NCI-H187 treated with DMSO at 0.1 percent for 48 hours (cell line): Measurements from ENCODE around the gene SMAP2.

ENCODE experiments used
- DNase-seq: peaks from one replicate; lab custom pipeline; 2025; lab: John Stamatoyannopoulos, UW

The SMAP2 gene

GRCh38 chr1:40421431-40422384 lies 48.2 kb downstream of the SMAP2 start:
- no peak for DNase-seq

- no peak for DNase-seq
These were observed 49.2 kb downstream of the SMAP2 start for GRCh38 chr1:40422630-40423263.

- no peak for DNase-seq
These were observed 49.7 kb downstream of the SMAP2 start for GRCh38 chr1:40423264-40423642.

GRCh38 chr1:40423951-40424618 lies 50.6 kb downstream of the SMAP2 start:
- DNase-seq = no peak

- DNase-seq = no peak
These were observed 51.7 kb downstream of the SMAP2 start for GRCh38 chr1:40425198-40425597.

GRCh38 chr1:40431385-40431784 lies 57.9 kb downstream of the SMAP2 start:
- no peak for DNase-seq

- no peak for DNase-seq
These were observed 59.3 kb downstream of the SMAP2 start for GRCh38 chr1:40432644-40433390.

- no peak for DNase-seq
These were observed 61.9 kb downstream of the SMAP2 start for GRCh38 chr1:40435471-40435870.

GRCh38 chr1:40435876-40436275 lies 62.3 kb downstream of the SMAP2 start:
- no peak for DNase-seq

GRCh38 chr1:40438391-40439015 lies 65.0 kb downstream of the SMAP2 start:
- DNase-seq = no peak

GRCh38 chr1:40439247-40439646 lies 65.7 kb downstream of the SMAP2 start:
- DNase-seq = no peak

- DNase-seq = peak; percentile 52
These were observed 76.4 kb downstream of the SMAP2 start, which contains the start of gene ZFP69B for GRCh38 chr1:40449684-40450494. Gene ZFP69B (plus strand): TSS chr1:40450476. CDS start chr1:40450962, 486 bp downstream.

- DNase-seq = no peak
These were observed 77.1 kb downstream of the SMAP2 start for GRCh38 chr1:40450495-40451237.

GRCh38 chr1:40451238-40451585 lies 77.7 kb downstream of the SMAP2 start:
- DNase-seq = no peak

- DNase-seq = no peak
These were observed 81.3 kb downstream of the SMAP2 start for GRCh38 chr1:40454873-40455272.

- no peak for DNase-seq
These were observed 89.5 kb downstream of the SMAP2 start for GRCh38 chr1:40462956-40463590.

- no peak for DNase-seq
These were observed 95.8 kb downstream of the SMAP2 start for GRCh38 chr1:40469327-40469726.
